Ishikawa (cell line): ENCODE data around the gene TXNIP.
A peak's percentile ranks its signal among the peaks of the same experiment; 100 is the strongest.

ENCODE experiments used
- CEBPB ChIP-seq: IDR thresholded peaks from 2 replicates; pipeline ENCODE4 v1.6.1; 2012
- CREB1 ChIP-seq: IDR thresholded peaks from 2 replicates; pipeline ENCODE4 v1.6.1; 2012; ENCODE audit warnings: low read depth
- EGR1 ChIP-seq: IDR thresholded peaks from 2 replicates; pipeline ENCODE4 v1.6.1; 2012
- EP300 ChIP-seq: IDR thresholded peaks from 2 replicates; pipeline ENCODE4 v1.6.1; 2012; ENCODE audit warnings: borderline replicate concordance
- FOXM1 ChIP-seq: IDR thresholded peaks from 2 replicates; pipeline ENCODE4 v1.6.1; 2012; ENCODE audit warnings: low read depth, borderline replicate concordance
- MAX ChIP-seq: IDR thresholded peaks from 2 replicates; pipeline ENCODE4 v1.6.1; 2012
- NFIC ChIP-seq: IDR thresholded peaks from 2 replicates; pipeline ENCODE4 v1.6.1; 2012
- RAD21 ChIP-seq: IDR thresholded peaks from 2 replicates; pipeline ENCODE4 v1.6.1; 2012; ENCODE audit warnings: low read depth
- REST ChIP-seq: IDR thresholded peaks from 2 replicates; pipeline ENCODE4 v1.6.1; 2012; ENCODE audit warnings: low read depth, mild to moderate bottlenecking
- TAF1 ChIP-seq: IDR thresholded peaks from 2 replicates; pipeline ENCODE4 v1.6.1; 2012; ENCODE audit warnings: low read depth, mild to moderate bottlenecking
- TCF12 ChIP-seq: IDR thresholded peaks from 2 replicates; pipeline ENCODE4 v1.6.1; 2012; ENCODE audit warnings: low read depth
- TEAD4 ChIP-seq: IDR thresholded peaks from 2 replicates; pipeline ENCODE4 v1.6.1; 2012
- USF1 ChIP-seq: IDR thresholded peaks from 2 replicates; pipeline ENCODE4 v1.6.1; 2012
- YY1 ChIP-seq: IDR thresholded peaks from 2 replicates; pipeline ENCODE4 v1.6.1; 2012; ENCODE audit warnings: low read depth
- ZBTB7A ChIP-seq: IDR thresholded peaks from 2 replicates; pipeline ENCODE4 v1.6.1; 2012; ENCODE audit warnings: low read depth

TXNIP gene

GRCh38 chr1:145957443-145958319 lies 38.7 kb downstream of the TXNIP start, which contains the start of gene LIX1L:
LIX1L (minus strand) TSS chr1:145958017; CDS start chr1:145957927, 90 bp downstream.
- TF ChIP-seq NFIC (peak; percentile 60), MAX (peak; percentile 65; the same call in 1 of the 2 replicates), CEBPB (no peak), TCF12 (peak; percentile 24; the same call in 1 of the 2 replicates), ZBTB7A (no peak), EGR1 (0 out of 2 replicates have a peak, but pooled peaks have one; percentile 8), REST (no peak), YY1 (0 out of 2 replicates have a peak, but pooled peaks have one; percentile 14), TEAD4 (no peak), TAF1 (0 out of 2 replicates have a peak, but pooled peaks have one; percentile 14)

GRCh38 chr1:145956781-145957442 lies 39.5 kb downstream of the TXNIP start:
- TF ChIP-seq MAX (no peak), CREB1 (no peak), EGR1 (no peak), ZBTB7A (no peak), TEAD4 (no peak), CEBPB (no peak), EP300 (no peak), NFIC (no peak), TAF1 (no peak), YY1 (no peak), FOXM1 (no peak), RAD21 (no peak), REST (no peak), USF1 (no peak), TCF12 (no peak)

- TF ChIP-seq EGR1: no peak
- TF ChIP-seq FOXM1: no peak
- TF ChIP-seq MAX: no peak
- no peak for TF ChIP-seq USF1
- TF ChIP-seq TEAD4: no peak
- no peak for TF ChIP-seq TCF12
- no peak for TF ChIP-seq EP300
- TF ChIP-seq ZBTB7A: no peak
- TF ChIP-seq TAF1: no peak
- TF ChIP-seq YY1: no peak
- no peak for TF ChIP-seq NFIC
- TF ChIP-seq CEBPB: no peak
- no peak for TF ChIP-seq REST
- no peak for TF ChIP-seq CREB1
- no peak for TF ChIP-seq RAD21
Measured at GRCh38 chr1:145956361-145956760, 40.0 kb downstream of the TXNIP start.
